Measurements from ENCODE around the gene PCGF3.
"Not testable (repeated sequence)": the region's sequence is repeated elsewhere in the genome, so short reads cannot be mapped to it uniquely, and the experiment has no call there.

PCGF3 gene

GRCh38 chr4:703336-704197 lies 2.1 kb upstream of the PCGF3 start:
- DNase-seq (ENCODE audit: low read depth, low spot score), result no peak

DNA sequence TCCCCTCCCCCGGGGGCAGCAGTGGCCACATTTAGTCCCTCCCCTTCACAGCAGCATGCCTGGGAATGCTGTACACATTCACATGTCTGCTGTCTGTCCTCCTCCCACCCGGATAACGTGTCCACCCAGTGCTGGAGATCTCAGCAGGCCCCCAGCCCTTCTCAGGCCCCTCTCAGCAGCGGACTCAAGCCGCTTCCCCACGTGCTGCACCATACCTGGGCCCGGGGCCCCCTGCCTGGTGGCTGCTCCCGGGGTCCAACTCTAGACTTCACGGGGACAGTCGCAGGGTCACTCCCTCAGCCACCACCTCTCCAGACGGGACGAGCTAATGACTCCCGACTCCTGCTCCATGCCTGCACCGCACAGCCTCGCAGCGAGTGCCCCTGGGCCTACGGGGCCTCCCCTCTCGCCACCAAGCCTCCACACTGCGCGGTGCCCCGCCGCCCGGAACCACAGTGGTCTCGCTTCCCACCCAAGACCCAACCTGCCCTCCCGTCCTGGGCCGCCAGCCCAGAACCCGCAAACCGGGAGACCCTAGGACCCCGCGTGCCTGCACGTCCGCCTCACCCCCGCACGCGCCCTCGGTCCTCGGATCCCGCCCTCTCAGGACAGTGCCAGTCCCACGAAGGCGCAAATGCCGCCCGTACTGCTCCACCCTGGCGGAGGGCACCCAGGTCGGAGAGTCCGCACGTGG lies 1.3 kb upstream of the PCGF3 start:
- DNase-seq (ENCODE audit: low read depth, low spot score), result no peak

DNA sequence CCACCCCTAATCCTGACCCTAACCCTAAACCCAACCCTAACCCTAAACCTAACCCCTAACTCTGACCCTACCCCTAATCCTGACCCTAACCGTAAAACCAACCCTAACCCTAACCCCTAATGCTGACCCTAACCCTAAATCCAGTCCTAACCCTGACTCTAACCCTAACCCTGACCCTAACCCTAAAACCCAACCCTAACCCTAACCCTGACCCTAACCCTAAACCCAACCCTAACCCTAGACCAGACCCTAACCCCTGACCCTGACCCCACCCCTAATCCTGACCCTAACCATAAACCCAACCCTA lies 708 bp upstream of the PCGF3 start:
- no peak for DNase-seq (ENCODE audit: low read depth, low spot score)

DNA sequence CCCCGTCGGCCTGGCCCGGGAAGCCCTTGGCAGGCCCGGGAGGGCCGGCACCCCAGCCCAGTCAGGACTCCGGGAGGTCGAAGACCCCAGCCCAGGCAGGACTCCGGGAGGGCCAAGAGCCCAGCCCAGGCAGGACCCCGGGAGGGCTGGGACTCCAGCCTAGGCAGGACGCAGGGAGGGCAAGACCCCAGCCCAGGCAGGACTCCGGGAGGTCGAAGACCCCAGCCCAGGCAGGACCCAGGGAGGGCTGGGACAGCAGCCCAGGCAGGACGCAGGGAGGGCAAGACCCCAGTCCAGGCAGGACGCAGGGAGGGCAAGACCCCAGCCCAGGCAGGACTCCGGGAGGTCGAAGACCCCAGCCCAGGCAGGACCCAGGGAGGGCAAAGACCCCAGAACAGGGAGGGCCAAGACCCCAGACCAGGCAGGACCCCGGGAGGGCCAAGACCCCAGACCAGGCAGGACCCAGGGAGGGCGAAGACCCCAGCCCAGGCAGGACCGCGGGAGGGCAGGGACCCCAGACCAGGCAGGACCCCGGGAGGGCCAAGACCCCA lies 526 bp downstream of the PCGF3 start:
- DNase-seq (ENCODE audit: low read depth, low spot score), result not testable (repeated sequence)

GRCh38 chr4:706834-707598 lies 1.4 kb downstream of the PCGF3 start:
- no peak for DNase-seq (ENCODE audit: low read depth, low spot score)

GRCh38 chr4:707929-708630 lies 2.4 kb downstream of the PCGF3 start:
- DNase-seq (ENCODE audit: low read depth, low spot score), result no peak

GRCh38 chr4:708631-708933 lies 3.0 kb downstream of the PCGF3 start:
- DNase-seq (ENCODE audit: low read depth, low spot score), result no peak

DNA sequence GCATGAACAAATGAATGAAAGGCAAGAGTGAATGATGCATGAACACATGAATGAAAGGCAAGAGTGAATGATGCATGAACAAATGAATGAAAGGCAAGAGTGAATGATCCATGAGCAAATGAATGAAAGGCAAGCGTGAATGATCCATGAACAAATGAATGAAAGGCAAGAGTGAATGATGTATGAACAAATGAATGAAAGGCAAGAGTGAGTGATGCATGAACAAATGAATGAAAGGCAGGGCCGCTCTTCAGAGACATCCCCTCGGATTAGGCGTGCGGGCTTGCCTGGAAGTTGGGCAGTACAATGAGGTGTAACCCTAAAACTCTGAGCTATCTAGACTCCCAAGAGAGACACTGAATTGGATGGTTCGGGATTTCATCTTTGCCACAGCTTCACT lies 3.7 kb downstream of the PCGF3 start:
- no peak for DNase-seq (ENCODE audit: low read depth, low spot score)

- DNase-seq (ENCODE audit: low read depth, low spot score), result no peak
These were observed 4.5 kb downstream of the PCGF3 start for GRCh38 chr4:710116-710515.

- DNase-seq (ENCODE audit: low read depth, low spot score), result no peak
These were observed 5.3 kb downstream of the PCGF3 start for GRCh38 chr4:710916-711315.

DNA sequence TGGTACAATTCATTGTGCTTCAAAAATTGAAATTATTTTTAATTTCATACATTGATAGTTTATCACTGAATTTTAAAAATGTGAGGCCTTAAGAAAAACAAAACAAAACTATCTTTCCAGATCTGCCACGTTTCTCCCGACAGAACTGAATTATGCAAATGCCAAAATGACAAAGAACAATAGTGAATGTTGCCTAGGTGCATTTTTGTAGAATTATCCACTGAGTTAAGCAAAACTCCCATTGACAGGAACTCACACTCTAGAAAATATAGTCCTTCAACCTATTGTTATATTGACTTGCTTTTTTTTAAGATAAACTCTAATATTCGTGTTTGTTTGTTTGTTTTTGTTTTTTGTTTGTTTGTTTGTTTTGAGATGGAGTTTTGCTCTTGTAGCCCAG lies 6.5 kb downstream of the PCGF3 start:
- no peak for DNase-seq (ENCODE audit: low read depth, low spot score)

- no peak for DNase-seq (ENCODE audit: low read depth, low spot score)
These were observed 7.4 kb downstream of the PCGF3 start for GRCh38 chr4:712916-713632.

GRCh38 chr4:714087-714486 lies 8.5 kb downstream of the PCGF3 start:
- DNase-seq (ENCODE audit: low read depth, low spot score), result no peak

- DNase-seq (ENCODE audit: low read depth, low spot score), result no peak
These were observed 12.1 kb downstream of the PCGF3 start for GRCh38 chr4:717601-718320.

GRCh38 chr4:718460-718859 lies 12.8 kb downstream of the PCGF3 start:
- no peak for DNase-seq (ENCODE audit: low read depth, low spot score)

- no peak for DNase-seq (ENCODE audit: low read depth, low spot score)
These were observed 14.7 kb downstream of the PCGF3 start for GRCh38 chr4:720111-720860.

DNA sequence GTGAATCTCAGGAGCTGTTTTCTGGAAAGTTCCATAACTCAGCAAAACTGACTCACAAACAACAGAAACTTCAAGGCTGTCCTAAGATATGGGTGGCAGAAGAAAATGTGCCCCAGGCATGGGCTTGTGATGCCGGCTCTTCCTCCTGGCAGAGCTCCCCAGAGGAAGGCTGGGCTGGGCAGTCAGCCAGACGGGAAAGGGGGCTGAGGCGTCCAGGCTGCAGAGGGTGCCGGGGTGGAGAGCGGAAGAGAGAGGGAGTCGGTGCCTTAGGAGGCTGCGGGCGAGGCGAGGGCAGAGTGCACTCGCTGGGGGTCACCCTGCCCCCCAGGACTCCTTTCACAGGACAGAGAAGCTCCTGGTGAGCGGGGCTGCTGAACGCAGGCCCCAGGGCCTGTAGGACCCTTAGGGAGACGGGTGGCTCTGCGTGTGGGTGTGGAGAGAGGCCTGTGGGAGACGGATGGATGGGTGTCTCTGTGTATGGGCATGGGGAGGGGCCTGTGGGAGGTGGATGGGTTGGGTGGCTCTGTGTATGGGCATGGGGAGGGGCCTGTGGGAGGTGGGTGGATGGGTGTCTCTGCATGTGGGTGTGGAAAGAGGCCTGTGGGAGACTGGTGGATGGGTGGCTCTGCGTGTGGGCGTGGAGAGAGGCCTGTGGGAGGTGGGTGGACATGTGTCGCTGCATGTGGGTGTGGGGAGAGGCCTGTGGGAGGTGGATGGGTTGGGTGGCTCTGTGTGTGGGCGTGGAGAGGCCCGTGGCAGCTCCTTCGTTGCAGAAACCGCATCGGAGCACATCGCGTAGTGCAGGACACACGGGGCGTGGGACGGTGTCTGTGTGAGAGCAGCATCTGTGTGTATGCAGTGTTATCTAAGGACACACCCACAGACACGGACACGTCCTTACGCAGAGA lies 15.9 kb downstream of the PCGF3 start:
- no peak for DNase-seq (ENCODE audit: low read depth, low spot score)

DNA sequence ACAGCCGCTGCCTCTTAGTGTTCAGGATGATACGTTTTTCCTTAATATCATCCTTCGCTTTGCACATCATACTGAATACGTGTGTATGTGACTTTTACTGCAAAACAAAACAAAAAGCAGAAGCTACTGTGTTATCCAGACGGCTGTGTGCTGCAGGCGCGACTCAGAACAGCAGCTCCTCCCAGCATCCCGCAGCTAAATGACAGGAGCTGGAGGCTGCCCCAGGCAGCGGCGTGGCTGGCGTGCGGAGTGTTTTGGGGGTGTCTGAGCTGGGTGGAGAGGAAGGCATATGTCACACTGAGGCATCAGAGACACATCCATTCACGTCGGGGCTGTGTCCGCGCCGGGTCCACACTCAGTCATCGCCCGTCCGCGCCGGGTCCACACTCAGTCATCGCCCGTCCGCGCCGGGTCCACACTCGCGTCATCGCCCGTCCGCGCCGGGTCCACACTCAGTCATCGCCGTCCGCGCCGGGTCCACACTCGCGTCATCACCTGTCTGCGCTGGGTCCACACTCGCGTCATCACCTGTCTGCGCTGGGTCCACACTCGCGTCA lies 16.6 kb downstream of the PCGF3 start:
- DNase-seq (ENCODE audit: low read depth, low spot score), result no peak
